A673 (cell line): ENCODE data around the gene IMPG1.

ENCODE experiments used
- EZH2 ChIP-seq: fragments of 200-600 bp; sonication (generic); IDR thresholded peaks from 2 replicates; pipeline ENCODE4 v1.6.1; 2017; ENCODE audit warnings: borderline replicate concordance, low read depth, mild to moderate bottlenecking, mixed read lengths, antibody characterized with exemption, low read length; ENCODE audit not compliant: poor library complexity, severe bottlenecking
- TF ChIP-seq, protein P1 (sequence below): fragments of 300-800, 200-600 bp; sonication (generic); conservative IDR thresholded peaks from 2 replicates; pipeline ENCODE4 v1.5.1; 2017; ENCODE audit warnings: low read depth, mild to moderate bottlenecking, antibody characterized with exemption, low read length, moderate library complexity, mixed read lengths

DNA sequence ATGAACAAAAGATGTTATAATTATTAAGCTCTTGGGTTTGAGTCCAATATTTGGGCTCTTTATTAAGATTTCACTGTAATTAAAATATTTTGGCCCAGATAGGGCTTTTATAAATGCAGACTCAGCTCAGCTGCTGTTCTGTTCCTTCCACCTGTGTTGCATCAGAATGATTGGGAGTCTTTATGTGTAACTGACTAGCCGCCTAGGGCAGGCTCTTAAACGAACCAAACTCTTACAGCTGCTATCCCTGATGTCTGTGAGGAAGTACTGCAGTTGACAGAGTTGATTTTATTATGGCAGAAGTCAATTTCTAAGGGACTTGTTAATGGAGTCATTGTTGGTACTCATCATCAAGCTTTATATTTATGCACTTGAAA, 178.7 kb downstream of the IMPG1 start:
- TF ChIP-seq, protein P1, sequence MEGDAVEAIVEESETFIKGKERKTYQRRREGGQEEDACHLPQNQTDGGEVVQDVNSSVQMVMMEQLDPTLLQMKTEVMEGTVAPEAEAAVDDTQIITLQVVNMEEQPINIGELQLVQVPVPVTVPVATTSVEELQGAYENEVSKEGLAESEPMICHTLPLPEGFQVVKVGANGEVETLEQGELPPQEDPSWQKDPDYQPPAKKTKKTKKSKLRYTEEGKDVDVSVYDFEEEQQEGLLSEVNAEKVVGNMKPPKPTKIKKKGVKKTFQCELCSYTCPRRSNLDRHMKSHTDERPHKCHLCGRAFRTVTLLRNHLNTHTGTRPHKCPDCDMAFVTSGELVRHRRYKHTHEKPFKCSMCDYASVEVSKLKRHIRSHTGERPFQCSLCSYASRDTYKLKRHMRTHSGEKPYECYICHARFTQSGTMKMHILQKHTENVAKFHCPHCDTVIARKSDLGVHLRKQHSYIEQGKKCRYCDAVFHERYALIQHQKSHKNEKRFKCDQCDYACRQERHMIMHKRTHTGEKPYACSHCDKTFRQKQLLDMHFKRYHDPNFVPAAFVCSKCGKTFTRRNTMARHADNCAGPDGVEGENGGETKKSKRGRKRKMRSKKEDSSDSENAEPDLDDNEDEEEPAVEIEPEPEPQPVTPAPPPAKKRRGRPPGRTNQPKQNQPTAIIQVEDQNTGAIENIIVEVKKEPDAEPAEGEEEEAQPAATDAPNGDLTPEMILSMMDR = no peak
- no peak for TF ChIP-seq EZH2
